OCI-LY7 (cell line): ENCODE data around the gene TESPA1. TPM values are rescaled to one million over a fixed set of nuclear protein-coding genes. Genes with fewer than 3 reads are reported as not detected.

Experiments
- BruUV-seq: library from RNA; stranded (reverse); fragments of 400-500 nt; replicated peaks from 2 replicates; lab custom pipeline; 2021; lab: Mats Ljungman, UMichigan
- CTCF ChIA-PET: fragments of 300-600 bp; sonication (Branson Sonifier 250); formaldehyde crosslinking; loops from one replicate; lab custom pipeline; 2022; ENCODE audit warnings: antibody characterized with exemption; ENCODE audit not compliant: unreplicated experiment; lab: Charles Lee
- POLR2A ChIA-PET: fragments of 300-600 bp; sonication (Branson Sonifier 250); formaldehyde crosslinking; loops from one replicate; lab custom pipeline; 2022; ENCODE audit warnings: antibody characterized with exemption; lab: Charles Lee
- DNase-seq: peaks from one replicate; pipeline ENCODE4 v3.0.0-alpha.2; 2015; ENCODE audit warnings: low spot score
- H2AFZ ChIP-seq: fragments of 200-600 bp; sonication (generic), shearing (Covaris generic); 2 replicates; pipeline ENCODE4 v1.6.1; 2014; ENCODE audit warnings: mild to moderate bottlenecking, antibody characterized with exemption, low read length, moderate library complexity
- H3K27ac ChIP-seq: fragments of 200-600 bp; sonication (generic); 2 replicates; pipeline ENCODE4 v1.5.1; 2014; ENCODE audit warnings: mixed run types, low read depth, mild to moderate bottlenecking, moderate library complexity, low read length, inconsistent platforms; ENCODE audit not compliant: poor library complexity, severe bottlenecking
- H3K36me3 ChIP-seq: fragments of 200-600 bp; sonication (generic); 2 replicates; pipeline ENCODE4 v1.6.1; 2014; ENCODE audit warnings: mild to moderate bottlenecking, antibody characterized with exemption, low read length, moderate library complexity, mixed read lengths; ENCODE audit not compliant: insufficient read depth
- H3K4me1 ChIP-seq: fragments of 200-600 bp; sonication (generic); 2 replicates; pipeline ENCODE4 v1.5.1; 2014; ENCODE audit warnings: mild to moderate bottlenecking, low read length; ENCODE audit not compliant: insufficient read depth, poor library complexity, severe bottlenecking
- H3K4me2 ChIP-seq: fragments of 200-600 bp; sonication (generic); 2 replicates; pipeline ENCODE4 v1.6.1; 2014; ENCODE audit warnings: mild to moderate bottlenecking, low read length
- H3K4me3 ChIP-seq: fragments of 200-600 bp; sonication (generic); 2 replicates; pipeline ENCODE4 v1.5.1; 2014; ENCODE audit warnings: mild to moderate bottlenecking, low read depth, low read length; ENCODE audit not compliant: poor library complexity, severe bottlenecking
- H3K79me2 ChIP-seq: fragments of 200-600 bp; sonication (generic); 2 replicates; pipeline ENCODE4 v1.6.1; 2016; ENCODE audit warnings: low read depth, mild to moderate bottlenecking, low read length, moderate library complexity, mixed read lengths; ENCODE audit not compliant: insufficient read depth
- H3K9me2 ChIP-seq: fragments of 200-600 bp; sonication (generic); 2 replicates; pipeline ENCODE4 v1.6.1; 2016; ENCODE audit warnings: mild to moderate bottlenecking, low read length, mixed read lengths; ENCODE audit not compliant: insufficient read depth
- H3K9me3 ChIP-seq: fragments of 200-600 bp; sonication (generic); 2 replicates; pipeline ENCODE4 v1.6.1; 2014; ENCODE audit warnings: mild to moderate bottlenecking, mixed run types, low read length, mixed read lengths
- H4K20me1 ChIP-seq: fragments of 200-600 bp; sonication (generic); 2 replicates; pipeline ENCODE4 v1.6.1; 2014; ENCODE audit warnings: mild to moderate bottlenecking, antibody characterized with exemption, low read length, moderate library complexity, mixed read lengths; ENCODE audit not compliant: insufficient read depth
- EZH2phosphoT487 ChIP-seq: fragments of 200-600 bp; sonication (generic); IDR thresholded peaks from 2 replicates; pipeline ENCODE4 v1.6.1; 2018; ENCODE audit warnings: low read depth, borderline replicate concordance, mild to moderate bottlenecking, mixed run types, antibody characterized with exemption, low read length, moderate library complexity, mixed read lengths
- intact Hi-C: fragments of 100-400 bp; cut with micrococcal nuclease; formaldehyde crosslinking; loops from one replicate; pipeline ENCODE4 v1.10.0; 2022; ENCODE audit not compliant: unreplicated experiment
- total RNA-seq, 2 experiments: library from RNA; depleted of rRNA in 1 of 2; stranded (reverse); fragments of >200 nt in 1 of 2; shearing (Covaris generic) in 1 of 2; gene quantifications; 2 replicates each; pipeline ENCODE4 v1.2.3, GENCODE V29; 2014 to 2022
- TF ChIP-seq, protein P1 (sequence below): fragments of 200-600 bp; sonication (generic); conservative IDR thresholded peaks from 2 replicates; pipeline ENCODE4 v1.5.1; 2014; ENCODE audit warnings: mild to moderate bottlenecking, antibody characterized with exemption, low read length, moderate library complexity, mixed read lengths

The TESPA1 gene
- total RNA-seq, 2 experiments from 2014 or later: 9.5 to 24.1 TPM

DNA sequence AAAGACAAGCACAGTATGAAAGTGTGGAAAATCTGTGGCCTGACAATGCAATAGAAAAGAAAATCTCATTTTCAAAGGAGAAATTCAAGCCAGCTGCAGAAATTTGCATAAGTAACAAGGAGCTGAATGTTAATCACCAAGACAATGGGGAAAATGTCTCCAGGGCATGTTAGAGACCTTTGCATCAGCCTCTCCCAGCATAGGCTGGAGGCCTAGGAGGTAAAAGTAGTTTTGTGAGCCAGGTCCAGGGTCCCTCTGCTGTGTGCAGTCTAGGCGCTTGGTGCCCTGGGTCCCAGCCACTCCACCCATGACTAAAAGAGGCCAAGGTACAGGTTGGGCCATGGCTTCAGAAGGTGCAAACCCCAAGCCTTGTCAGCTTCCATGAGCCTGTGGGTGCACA lies 58.3 kb downstream of the TESPA1 start:
- Histone ChIP-seq H3K79me2 (no peaks in the 10 kb centered on the region), H4K20me1 (no peaks in the 10 kb centered on the region), H3K4me1 (no peaks in the 10 kb centered on the region), H3K27ac (no peak overlapping the region), H3K4me2 (no peak overlapping the region), H3K9me2 (no peaks in the 10 kb centered on the region), H3K36me3 (no peaks in the 10 kb centered on the region), H3K4me3 (no peak overlapping the region), H2AFZ (no peak overlapping the region), H3K9me3 (0 out of 2 replicates have a peak, but pooled peaks cover 3% of the 10 kb centered on the region)
- no peak for DNase-seq
- CTCF ChIA-PET: no interaction called here
- intact Hi-C loops: no loop called here
- BruUV-seq: no TSS peak
- POLR2A ChIA-PET: no interaction called here
- TF ChIP-seq, protein P1, sequence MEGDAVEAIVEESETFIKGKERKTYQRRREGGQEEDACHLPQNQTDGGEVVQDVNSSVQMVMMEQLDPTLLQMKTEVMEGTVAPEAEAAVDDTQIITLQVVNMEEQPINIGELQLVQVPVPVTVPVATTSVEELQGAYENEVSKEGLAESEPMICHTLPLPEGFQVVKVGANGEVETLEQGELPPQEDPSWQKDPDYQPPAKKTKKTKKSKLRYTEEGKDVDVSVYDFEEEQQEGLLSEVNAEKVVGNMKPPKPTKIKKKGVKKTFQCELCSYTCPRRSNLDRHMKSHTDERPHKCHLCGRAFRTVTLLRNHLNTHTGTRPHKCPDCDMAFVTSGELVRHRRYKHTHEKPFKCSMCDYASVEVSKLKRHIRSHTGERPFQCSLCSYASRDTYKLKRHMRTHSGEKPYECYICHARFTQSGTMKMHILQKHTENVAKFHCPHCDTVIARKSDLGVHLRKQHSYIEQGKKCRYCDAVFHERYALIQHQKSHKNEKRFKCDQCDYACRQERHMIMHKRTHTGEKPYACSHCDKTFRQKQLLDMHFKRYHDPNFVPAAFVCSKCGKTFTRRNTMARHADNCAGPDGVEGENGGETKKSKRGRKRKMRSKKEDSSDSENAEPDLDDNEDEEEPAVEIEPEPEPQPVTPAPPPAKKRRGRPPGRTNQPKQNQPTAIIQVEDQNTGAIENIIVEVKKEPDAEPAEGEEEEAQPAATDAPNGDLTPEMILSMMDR: no peak
- TF ChIP-seq EZH2phosphoT487: no peak

DNA sequence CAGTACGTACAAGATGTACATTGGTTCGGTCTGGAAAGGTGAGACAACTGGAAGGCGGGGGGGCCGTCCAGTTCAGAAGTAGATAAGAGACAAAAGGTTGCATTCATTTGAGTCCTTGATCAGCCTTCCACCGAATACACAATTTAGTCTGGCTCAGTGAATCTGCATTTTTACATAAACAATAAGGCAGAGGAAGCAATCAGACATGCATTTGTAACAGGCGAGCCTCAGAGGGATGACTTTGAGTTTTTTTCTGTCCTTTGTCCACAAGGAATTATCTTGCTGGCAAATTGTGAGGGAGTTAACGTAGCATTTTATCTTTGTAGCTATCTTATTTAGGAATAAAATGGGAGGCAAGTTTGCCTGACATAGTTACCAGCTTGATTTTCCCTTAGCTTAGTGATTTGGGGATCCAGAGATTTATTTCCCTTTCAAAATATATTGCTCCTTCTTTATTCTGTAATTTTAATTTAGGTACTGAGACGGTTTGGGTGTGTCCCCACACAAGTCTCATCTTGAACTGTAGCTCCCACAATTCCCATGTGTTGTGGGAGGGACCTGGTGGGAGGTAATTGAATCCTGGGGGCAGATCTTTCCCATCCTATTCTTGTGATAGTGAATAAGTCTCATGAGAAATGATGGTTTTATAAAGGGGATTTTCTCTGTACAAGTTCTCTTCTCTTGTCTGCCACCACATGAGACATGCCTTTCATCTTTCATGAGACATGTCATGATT lies 59.4 kb downstream of the TESPA1 start:
- H3K4me3 ChIP-seq: no peak overlapping the region
- BruUV-seq: no TSS peak
- H3K4me2 ChIP-seq: no peak overlapping the region
- no peaks in the 10 kb centered on the region for H3K4me1 ChIP-seq
- no peaks in the 10 kb centered on the region for H3K36me3 ChIP-seq
- no peaks in the 10 kb centered on the region for H4K20me1 ChIP-seq
- ChIA-PET CTCF (no interaction called here), POLR2A (interaction anchor here (1.0 kb wide), 1 partner anchor 9 kb away, joined by 3 read pairs; no protein-coding TSS in a partner anchor)
- H3K27ac ChIP-seq: no peak overlapping the region
- H3K9me3 ChIP-seq: 0 out of 2 replicates have a peak, but pooled peaks cover 3% of the 10 kb centered on the region
- H3K9me2 ChIP-seq: no peaks in the 10 kb centered on the region
- no peaks in the 10 kb centered on the region for H3K79me2 ChIP-seq
- H2AFZ ChIP-seq: no peak overlapping the region
- TF ChIP-seq, protein P1: no peak
- no peak for TF ChIP-seq EZH2phosphoT487
- DNase-seq: no peak
- intact Hi-C loops: no loop called here

DNA sequence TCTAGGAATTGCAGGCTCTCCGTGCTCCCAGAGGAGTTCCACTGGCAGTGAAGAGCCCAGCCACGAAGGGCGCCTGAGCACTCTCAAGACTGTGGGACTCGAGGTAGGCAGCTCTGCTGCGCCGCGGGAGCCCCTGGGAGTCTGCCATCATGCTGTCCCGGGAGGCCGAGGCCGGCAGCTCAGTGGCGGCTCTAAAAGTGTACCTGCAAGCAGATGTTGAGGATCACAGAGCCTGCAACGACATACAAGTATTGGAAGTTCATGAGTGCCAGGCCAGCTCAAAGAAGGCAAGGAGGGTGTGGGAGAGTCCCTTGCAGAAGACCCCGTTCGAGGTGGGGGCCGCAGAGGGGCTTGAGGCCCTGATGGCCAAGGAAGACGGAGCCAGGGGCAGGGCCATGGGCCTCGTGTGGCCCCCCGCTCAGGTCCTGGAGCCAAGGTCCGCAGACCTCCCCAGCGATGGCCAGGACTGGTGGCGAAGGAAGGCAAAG lies 67.5 kb downstream of the TESPA1 start:
- ChIA-PET POLR2A (interaction anchor here (1.0 kb wide), 1 partner anchor 8 kb away, joined by 3 read pairs; no protein-coding TSS in a partner anchor), CTCF (no interaction called here)
- Histone ChIP-seq H3K36me3 (no peaks in the 10 kb centered on the region), H3K9me2 (no peaks in the 10 kb centered on the region), H3K79me2 (no peaks in the 10 kb centered on the region), H4K20me1 (no peaks in the 10 kb centered on the region), H3K4me1 (no peaks in the 10 kb centered on the region), H3K9me3 (no peaks in the 10 kb centered on the region), H3K4me2 (no peak overlapping the region), H3K4me3 (no peak overlapping the region), H2AFZ (no peak overlapping the region), H3K27ac (no peak overlapping the region)
- DNase-seq: no peak
- intact Hi-C loops: no loop called here
- TF ChIP-seq, protein P1: no peak
- no peak for TF ChIP-seq EZH2phosphoT487
- BruUV-seq: no TSS peak
